ENCODE results near the gene VPS54. TPM values are rescaled to one million over a fixed set of nuclear protein-coding genes. Genes with fewer than 3 reads are reported as not detected.

Gene VPS54
- total RNA-seq, 1 experiment from 2014 or later, result 12.4 TPM

DNA sequence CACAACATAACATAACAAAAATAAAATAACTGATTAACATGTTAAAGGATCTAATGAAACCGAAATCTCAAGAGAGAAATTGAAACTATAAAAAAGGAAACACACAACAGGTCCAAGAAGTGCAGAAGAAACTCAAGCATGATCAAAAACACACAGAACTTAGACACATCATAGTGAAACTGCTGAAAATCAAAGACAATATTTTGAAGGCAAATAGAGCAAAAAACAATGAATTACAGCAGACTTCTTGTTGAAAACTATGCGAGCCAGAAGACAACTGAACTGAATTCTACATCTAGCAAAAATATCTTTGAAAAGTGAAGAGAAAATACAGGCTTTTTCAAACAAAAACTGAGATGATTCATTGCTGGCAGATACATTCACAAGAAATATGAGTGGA is 116.2 kb downstream of the VPS54 start:
- H3K4me1 ChIP-seq (ENCODE audit: control insufficient read depth in 1 of 2, insufficient read depth in 2 of 2, low read length in 2 of 2), result no peaks in the 10 kb centered on the region

DNA sequence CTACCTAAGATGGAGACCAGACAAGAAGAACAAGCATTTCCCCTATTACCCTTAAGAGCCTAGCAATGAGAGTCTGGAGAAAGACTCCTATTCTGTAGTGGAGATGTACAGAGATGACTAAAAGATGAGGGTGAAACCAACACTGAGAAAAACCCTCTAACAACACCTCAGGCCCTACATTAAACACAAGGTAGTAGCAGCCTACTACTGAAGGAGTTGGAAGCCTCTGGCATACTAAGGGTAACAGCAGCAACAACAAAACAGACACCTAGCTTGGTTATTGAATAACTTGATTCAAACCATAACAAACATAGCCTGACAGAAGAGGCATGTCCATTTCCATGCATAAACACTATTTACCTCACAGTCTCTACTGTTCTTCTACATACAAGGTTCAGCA is 117.1 kb downstream of the VPS54 start:
- Histone ChIP-seq H3K9ac (ENCODE audit: low read length) (no peak overlapping the region), H3K4me1 (ENCODE audit: control insufficient read depth in 1 of 2, insufficient read depth in 2 of 2, low read length in 2 of 2) (no peaks in the 10 kb centered on the region), H2AFZ (ENCODE audit: low read depth, low read length, poor library complexity, severe bottlenecking) (no peak overlapping the region), H3K9me3 (ENCODE audit: control insufficient read depth in 1 of 2, insufficient read depth in 1 of 2, low read depth in 1 of 2, low read length in 2 of 2) (peaks cover 0 to 10% of the 10 kb centered on the region in 2 experiments; a peak in 2 of 4 replicates), H3K27me3 (ENCODE audit: insufficient read depth, low read length) (no peaks in the 10 kb centered on the region), H3K4me3 (replicated peaks in 1 of 2; ENCODE audit: low read depth in 1 of 2, low read length in 2 of 2) (no peak overlapping the region), H3K27ac (ENCODE audit: low read depth, low read length) (no peak overlapping the region), H4K20me1 (ENCODE audit: insufficient read depth) (no peaks in the 10 kb centered on the region), H3K79me2 (ENCODE audit: insufficient read depth, low read length) (no peaks in the 10 kb centered on the region), H3K4me2 (ENCODE audit: low read length) (no peak overlapping the region), H3K36me3 (ENCODE audit: control insufficient read depth in 1 of 2, insufficient read depth in 2 of 2, low read length in 2 of 2) (peaks cover 0 to 3% of the 10 kb centered on the region in 2 experiments; a peak in 1 of 4 replicates), H3K9me2 (ENCODE audit: insufficient read depth) (no peaks in the 10 kb centered on the region)
- TF ChIP-seq, protein P1, sequence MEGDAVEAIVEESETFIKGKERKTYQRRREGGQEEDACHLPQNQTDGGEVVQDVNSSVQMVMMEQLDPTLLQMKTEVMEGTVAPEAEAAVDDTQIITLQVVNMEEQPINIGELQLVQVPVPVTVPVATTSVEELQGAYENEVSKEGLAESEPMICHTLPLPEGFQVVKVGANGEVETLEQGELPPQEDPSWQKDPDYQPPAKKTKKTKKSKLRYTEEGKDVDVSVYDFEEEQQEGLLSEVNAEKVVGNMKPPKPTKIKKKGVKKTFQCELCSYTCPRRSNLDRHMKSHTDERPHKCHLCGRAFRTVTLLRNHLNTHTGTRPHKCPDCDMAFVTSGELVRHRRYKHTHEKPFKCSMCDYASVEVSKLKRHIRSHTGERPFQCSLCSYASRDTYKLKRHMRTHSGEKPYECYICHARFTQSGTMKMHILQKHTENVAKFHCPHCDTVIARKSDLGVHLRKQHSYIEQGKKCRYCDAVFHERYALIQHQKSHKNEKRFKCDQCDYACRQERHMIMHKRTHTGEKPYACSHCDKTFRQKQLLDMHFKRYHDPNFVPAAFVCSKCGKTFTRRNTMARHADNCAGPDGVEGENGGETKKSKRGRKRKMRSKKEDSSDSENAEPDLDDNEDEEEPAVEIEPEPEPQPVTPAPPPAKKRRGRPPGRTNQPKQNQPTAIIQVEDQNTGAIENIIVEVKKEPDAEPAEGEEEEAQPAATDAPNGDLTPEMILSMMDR (IDR thresholded peaks at IDR 0.05 in 2 of 3, conservative IDR thresholded peaks at IDR 0.05 in 1 of 3; ENCODE audit: borderline replicate concordance in 1 of 3, insufficient read depth in 1 of 3, low read depth in 2 of 3, low read length in 2 of 3), result no peak
- TF ChIP-seq EZH2 (IDR thresholded peaks at IDR 0.05) (no peak), ELF1 (IDR thresholded peaks at IDR 0.05; ENCODE audit: borderline replicate concordance, low read depth) (no peak), EGR1 (IDR thresholded peaks at IDR 0.05; ENCODE audit: low read depth) (no peak), ZFX (IDR thresholded peaks at IDR 0.05) (no peak), YY1 (IDR thresholded peaks at IDR 0.05; ENCODE audit: extremely low read depth, insufficient replicate concordance, low read depth, low read length) (no peak), ATF3 (IDR thresholded peaks at IDR 0.05) (no peak), SP1 (IDR thresholded peaks at IDR 0.05; ENCODE audit: low read depth) (no peak), POLR2AphosphoS5 (IDR thresholded peaks at IDR 0.05; ENCODE audit: low read depth, low read length) (no peak), SRF (IDR thresholded peaks at IDR 0.05; ENCODE audit: low read depth) (no peak), CBX3 (IDR thresholded peaks at IDR 0.05; ENCODE audit: low read depth) (no peak), JUND (IDR thresholded peaks at IDR 0.05) (no peak), CEBPB (IDR thresholded peaks at IDR 0.05; ENCODE audit: low read depth) (no peak), EZH2phosphoT487 (IDR thresholded peaks at IDR 0.05; ENCODE audit: borderline replicate concordance) (no peak)
- TF ChIP-seq, protein P2, sequence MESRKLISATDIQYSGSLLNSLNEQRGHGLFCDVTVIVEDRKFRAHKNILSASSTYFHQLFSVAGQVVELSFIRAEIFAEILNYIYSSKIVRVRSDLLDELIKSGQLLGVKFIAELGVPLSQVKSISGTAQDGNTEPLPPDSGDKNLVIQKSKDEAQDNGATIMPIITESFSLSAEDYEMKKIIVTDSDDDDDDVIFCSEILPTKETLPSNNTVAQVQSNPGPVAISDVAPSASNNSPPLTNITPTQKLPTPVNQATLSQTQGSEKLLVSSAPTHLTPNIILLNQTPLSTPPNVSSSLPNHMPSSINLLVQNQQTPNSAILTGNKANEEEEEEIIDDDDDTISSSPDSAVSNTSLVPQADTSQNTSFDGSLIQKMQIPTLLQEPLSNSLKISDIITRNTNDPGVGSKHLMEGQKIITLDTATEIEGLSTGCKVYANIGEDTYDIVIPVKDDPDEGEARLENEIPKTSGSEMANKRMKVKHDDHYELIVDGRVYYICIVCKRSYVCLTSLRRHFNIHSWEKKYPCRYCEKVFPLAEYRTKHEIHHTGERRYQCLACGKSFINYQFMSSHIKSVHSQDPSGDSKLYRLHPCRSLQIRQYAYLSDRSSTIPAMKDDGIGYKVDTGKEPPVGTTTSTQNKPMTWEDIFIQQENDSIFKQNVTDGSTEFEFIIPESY (IDR thresholded peaks at IDR 0.05; ENCODE audit: extremely low read depth, insufficient replicate concordance, low read length), result no peak
- POLR2A ChIA-PET, result no interaction called here
- CTCF ChIA-PET, result no interaction called here
- intact Hi-C loops (cut with micrococcal nuclease), result no loop called here
- ATAC-seq, result no peak
- no TSS peak for BruUV-seq (replicated peaks)
- no peak for DNase-seq (ENCODE audit: low read depth, low spot score)
- RAD21 ChIA-PET (ENCODE audit: low non-redundant PET in 1 of 2, low total read pairs in 2 of 2, uncharacterized antibody in 2 of 2, unreplicated experiment in 2 of 2), result no interaction called here

More for the DNA sequence above, 116.2 kb downstream of the VPS54 start:
- Histone ChIP-seq H3K9me2 (ENCODE audit: insufficient read depth) (no peaks in the 10 kb centered on the region), H2AFZ (ENCODE audit: low read depth, low read length, poor library complexity, severe bottlenecking) (no peak overlapping the region), H3K79me2 (ENCODE audit: insufficient read depth, low read length) (no peaks in the 10 kb centered on the region), H3K9me3 (ENCODE audit: control insufficient read depth in 1 of 2, insufficient read depth in 1 of 2, low read depth in 1 of 2, low read length in 2 of 2) (peaks cover 0 to 10% of the 10 kb centered on the region in 2 experiments; a peak in 2 of 4 replicates), H4K20me1 (ENCODE audit: insufficient read depth) (no peaks in the 10 kb centered on the region), H3K27me3 (ENCODE audit: insufficient read depth, low read length) (no peaks in the 10 kb centered on the region), H3K4me3 (replicated peaks in 1 of 2; ENCODE audit: low read depth in 1 of 2, low read length in 2 of 2) (no peak overlapping the region), H3K27ac (ENCODE audit: low read depth, low read length) (no peak overlapping the region), H3K4me2 (ENCODE audit: low read length) (no peak overlapping the region), H3K36me3 (ENCODE audit: control insufficient read depth in 1 of 2, insufficient read depth in 2 of 2, low read length in 2 of 2) (peaks cover 0 to 2% of the 10 kb centered on the region in 2 experiments; a peak in 1 of 4 replicates), H3K9ac (ENCODE audit: low read length) (no peak overlapping the region)
- ATAC-seq (no peak), DNase-seq (ENCODE audit: low read depth, low spot score) (no peak)
- TF ChIP-seq EZH2 (IDR thresholded peaks at IDR 0.05) (no peak), CBX3 (IDR thresholded peaks at IDR 0.05; ENCODE audit: low read depth) (peak; percentile 38; the same call in 1 of the 2 replicates)
- RAD21 ChIA-PET (ENCODE audit: low non-redundant PET in 1 of 2, low total read pairs in 2 of 2, uncharacterized antibody in 2 of 2, unreplicated experiment in 2 of 2), result no interaction called here
- intact Hi-C loops (cut with micrococcal nuclease), result no loop called here
- CTCF ChIA-PET, result no interaction called here
- POLR2A ChIA-PET, result no interaction called here
- BruUV-seq (replicated peaks), result no TSS peak
